Fibroblast of villous mesenchyme (primary cell): ENCODE measurements around the gene RALB. TPM values are rescaled to one million over a fixed set of nuclear protein-coding genes. Genes with fewer than 3 reads are reported as not detected.
A peak's percentile ranks its signal among the peaks of the same experiment; 100 is the strongest.

ENCODE experiments used
- DNase-seq: peaks from one replicate; pipeline ENCODE4 v3.0.0-alpha.2; 2010; ENCODE audit warnings: low read depth
- H3K4me3 ChIP-seq: 2 replicates; pipeline ENCODE4 v1.5.1; 2011; ENCODE audit warnings: low read depth, mild to moderate bottlenecking, low read length
- total RNA-seq: library from RNA; depleted of rRNA; stranded (reverse); fragments of >200 nt; gene quantifications from 2 replicates; pipeline ENCODE4 v1.2.3, GENCODE V29; 2012
- TF ChIP-seq, protein P1 (sequence below): IDR thresholded peaks from 2 replicates; pipeline ENCODE4 v1.5.1; 2012; ENCODE audit warnings: low read depth, mild to moderate bottlenecking, low read length; ENCODE audit not compliant: insufficient read depth

The RALB gene
- total RNA-seq, 1 donor, result 66.9 TPM

DNA sequence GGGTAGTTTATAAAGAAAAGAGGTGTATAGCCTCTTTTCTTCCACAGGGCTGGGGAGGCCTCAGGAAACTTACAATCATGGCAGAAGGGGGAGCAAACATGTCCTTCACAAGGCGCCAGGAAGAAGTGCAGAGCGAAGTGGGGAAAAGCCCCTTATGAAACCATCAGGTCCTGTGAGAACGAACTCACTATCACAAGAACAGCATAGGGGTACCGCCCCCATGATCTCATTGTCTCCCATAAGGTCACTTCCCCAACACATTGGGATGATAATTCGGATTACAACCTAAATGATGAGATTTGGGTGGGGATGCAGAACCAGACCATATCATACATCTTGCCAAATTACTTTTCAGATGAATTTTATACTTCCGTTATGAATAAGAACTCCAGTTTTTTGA lies 32.4 kb downstream of the RALB start:
- no peak overlapping the region for H3K4me3 ChIP-seq
- no peak for DNase-seq
- TF ChIP-seq, protein P1, sequence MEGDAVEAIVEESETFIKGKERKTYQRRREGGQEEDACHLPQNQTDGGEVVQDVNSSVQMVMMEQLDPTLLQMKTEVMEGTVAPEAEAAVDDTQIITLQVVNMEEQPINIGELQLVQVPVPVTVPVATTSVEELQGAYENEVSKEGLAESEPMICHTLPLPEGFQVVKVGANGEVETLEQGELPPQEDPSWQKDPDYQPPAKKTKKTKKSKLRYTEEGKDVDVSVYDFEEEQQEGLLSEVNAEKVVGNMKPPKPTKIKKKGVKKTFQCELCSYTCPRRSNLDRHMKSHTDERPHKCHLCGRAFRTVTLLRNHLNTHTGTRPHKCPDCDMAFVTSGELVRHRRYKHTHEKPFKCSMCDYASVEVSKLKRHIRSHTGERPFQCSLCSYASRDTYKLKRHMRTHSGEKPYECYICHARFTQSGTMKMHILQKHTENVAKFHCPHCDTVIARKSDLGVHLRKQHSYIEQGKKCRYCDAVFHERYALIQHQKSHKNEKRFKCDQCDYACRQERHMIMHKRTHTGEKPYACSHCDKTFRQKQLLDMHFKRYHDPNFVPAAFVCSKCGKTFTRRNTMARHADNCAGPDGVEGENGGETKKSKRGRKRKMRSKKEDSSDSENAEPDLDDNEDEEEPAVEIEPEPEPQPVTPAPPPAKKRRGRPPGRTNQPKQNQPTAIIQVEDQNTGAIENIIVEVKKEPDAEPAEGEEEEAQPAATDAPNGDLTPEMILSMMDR, result no peak

GRCh38 chr2:120287183-120288015 lies 34.7 kb downstream of the RALB start:
- TF ChIP-seq, protein P1, result no peak
- no peak overlapping the region for H3K4me3 ChIP-seq
- DNase-seq, result peak; percentile 68

- no peak for DNase-seq
- TF ChIP-seq, protein P1, result no peak
- no peak overlapping the region for H3K4me3 ChIP-seq
Observed at GRCh38 chr2:120288016-120288373, 35.3 kb downstream of the RALB start.

- no peak for DNase-seq
- H3K4me3 ChIP-seq, result no peak overlapping the region
- TF ChIP-seq, protein P1, result peak; percentile 14
Observed at GRCh38 chr2:120289221-120289906, 36.7 kb downstream of the RALB start.

GRCh38 chr2:120290737-120291136 lies 38.1 kb downstream of the RALB start:
- no peak for DNase-seq
- TF ChIP-seq, protein P1, result no peak
- no peak overlapping the region for H3K4me3 ChIP-seq

DNA sequence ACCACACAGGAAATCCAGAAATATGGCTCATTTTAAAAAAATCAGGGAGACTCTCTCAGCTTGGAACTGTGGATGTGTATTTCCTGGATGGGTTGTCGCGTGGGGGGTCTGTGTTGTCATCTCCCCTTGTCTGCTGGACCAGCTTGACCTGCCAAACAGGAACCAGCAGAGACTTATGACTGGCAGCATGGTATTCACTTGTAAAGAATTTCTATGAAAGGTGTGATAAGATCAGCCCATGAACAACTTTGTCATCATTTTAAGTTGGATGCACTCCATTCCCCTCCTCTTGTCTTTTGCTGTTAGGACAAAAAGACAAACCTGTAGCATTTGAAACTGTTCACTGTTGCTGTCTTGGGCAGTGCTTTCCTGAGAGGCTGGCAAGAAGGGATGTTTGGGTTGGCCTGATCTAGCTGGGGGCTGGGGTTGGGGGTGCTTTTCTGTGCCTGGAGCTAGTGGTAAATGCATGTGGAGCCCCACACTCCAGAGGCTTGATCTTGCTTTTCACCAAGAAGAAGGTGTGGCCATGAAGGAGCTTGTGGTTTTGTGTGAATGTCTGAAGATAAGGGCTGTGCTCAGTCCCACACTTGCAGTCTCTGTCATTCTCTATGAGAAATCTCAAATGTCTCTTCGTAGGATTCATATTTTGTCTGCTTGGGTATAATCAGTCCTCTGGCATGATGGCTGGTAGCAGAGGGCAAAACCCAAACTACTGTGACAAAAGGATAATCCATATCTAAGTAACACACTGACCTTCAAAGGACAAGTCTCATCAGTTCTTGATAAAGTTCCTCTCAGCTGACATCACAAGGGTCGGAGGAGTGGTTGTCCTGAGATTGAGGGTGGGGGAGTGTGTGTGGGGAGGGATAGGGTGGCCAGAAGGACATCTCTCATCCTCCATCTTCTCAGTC lies 39.0 kb downstream of the RALB start:
- peak; percentile 22 for DNase-seq
- TF ChIP-seq, protein P1, result no peak

More for the DNA sequence above, 39.0 kb downstream of the RALB start:
- H3K4me3 ChIP-seq, result no peak overlapping the region
